CD4-positive, alpha-beta memory T cell (primary cell): Measurements from ENCODE around the gene CDK5RAP3. TPM values are rescaled to one million over a fixed set of nuclear protein-coding genes. Genes with fewer than 3 reads are reported as not detected.

Source experiments
- CTCF ChIA-PET: fragments of 350-600 bp; sonication (Branson Sonifier 250); formaldehyde crosslinking; loops from one replicate; lab custom pipeline; 2021; ENCODE audit warnings: inconsistent platforms; ENCODE audit not compliant: partially characterized antibody; lab: Charles Lee
- POLR2A ChIA-PET: fragments of 350-600 bp; sonication (Branson Sonifier 250); formaldehyde crosslinking; loops from one replicate; lab custom pipeline; 2021; ENCODE audit not compliant: partially characterized antibody; lab: Charles Lee
- DNase-seq, 5 donors: peaks; one replicate each; pipeline versions ENCODE4 v3.0.0 to v3.0.0-alpha.2; 2020 to 2022; ENCODE audit warnings: mixed read lengths in 1 of 5
- H3K27ac ChIP-seq: one replicate; pipeline ENCODE4 v1.7.0; 2013; ENCODE audit warnings: low read depth, low read length
- H3K27me3 ChIP-seq: 2 replicates; pipeline ENCODE4 v1.7.0; 2013; ENCODE audit warnings: mild to moderate bottlenecking, low read length, moderate library complexity; ENCODE audit not compliant: insufficient read depth
- H3K36me3 ChIP-seq: 2 replicates; pipeline ENCODE4 v1.7.0; 2013; ENCODE audit warnings: mild to moderate bottlenecking, low read length, moderate library complexity; ENCODE audit not compliant: insufficient read depth
- H3K4me1 ChIP-seq: 2 replicates; pipeline ENCODE4 v1.7.0; 2013; ENCODE audit warnings: mild to moderate bottlenecking, low read length, moderate library complexity; ENCODE audit not compliant: insufficient read depth
- H3K4me3 ChIP-seq, 2 donors: one replicate each; pipeline ENCODE4 v1.7.0; 2013; ENCODE audit warnings: low read length in 2 of 2, mild to moderate bottlenecking in 1 of 2
- H3K9me3 ChIP-seq, 2 donors: one replicate each; pipeline ENCODE4 v1.7.0; 2013; ENCODE audit warnings: low read length in 2 of 2, control low read depth in 1 of 2; ENCODE audit not compliant: control insufficient read depth in 1 of 2
- H3K27ac Mint-ChIP-seq, 7 donors: one replicate each; pipeline ENCODE4 v1.8.0; 2020 to 2021; ENCODE audit warnings: mixed read lengths in 7 of 7, mild to moderate bottlenecking in 6 of 7, inconsistent platforms in 3 of 7, moderate library complexity in 3 of 7
- H3K27me3 Mint-ChIP-seq, 2 donors: one replicate each; pipeline ENCODE4 v1.8.0; 2020 to 2021; ENCODE audit warnings: mixed read lengths in 2 of 2
- H3K36me3 Mint-ChIP-seq, 2 donors: one replicate each; pipeline ENCODE4 v1.8.0; 2020 to 2021; ENCODE audit warnings: mixed read lengths in 2 of 2, inconsistent platforms in 1 of 2, mild to moderate bottlenecking in 1 of 2
- H3K4me1 Mint-ChIP-seq, 4 donors: one replicate each; pipeline ENCODE4 v1.8.0; 2020 to 2021; ENCODE audit warnings: mixed read lengths in 4 of 4, mild to moderate bottlenecking in 1 of 4
- H3K4me3 Mint-ChIP-seq, 8 donors: one replicate each; pipeline ENCODE4 v1.8.0; 2020 to 2021; ENCODE audit warnings: mixed read lengths in 8 of 8, mild to moderate bottlenecking in 7 of 8, moderate library complexity in 6 of 8, inconsistent platforms in 3 of 8
- H3K9me3 Mint-ChIP-seq, 8 donors: one replicate each; pipeline ENCODE4 v1.8.0; 2020 to 2021; ENCODE audit warnings: mixed read lengths in 8 of 8, mild to moderate bottlenecking in 5 of 8, inconsistent platforms in 3 of 8, moderate library complexity in 1 of 8
- intact Hi-C: fragments of 100-400 bp; cut with micrococcal nuclease; formaldehyde crosslinking; loops from one replicate; pipeline ENCODE4 v1.15.1; 2023
- polyA plus RNA-seq, 2 donors: library from polyadenylated mRNA; unstranded; fragments of 300-500 nt; fragmentation: Illumina TruSeq; gene quantifications; one replicate each; pipeline ENCODE4 v1.2.3, GENCODE V29; 2021
- total RNA-seq, 2 experiments: library from RNA; stranded (reverse); gene quantifications; one replicate each; pipeline ENCODE4 v1.2.3, GENCODE V29; 2021

CDK5RAP3 gene
- total and polyA plus RNA-seq, 4 experiments from 2014 or later = 75.1 to 343 (median 220) TPM

DNA sequence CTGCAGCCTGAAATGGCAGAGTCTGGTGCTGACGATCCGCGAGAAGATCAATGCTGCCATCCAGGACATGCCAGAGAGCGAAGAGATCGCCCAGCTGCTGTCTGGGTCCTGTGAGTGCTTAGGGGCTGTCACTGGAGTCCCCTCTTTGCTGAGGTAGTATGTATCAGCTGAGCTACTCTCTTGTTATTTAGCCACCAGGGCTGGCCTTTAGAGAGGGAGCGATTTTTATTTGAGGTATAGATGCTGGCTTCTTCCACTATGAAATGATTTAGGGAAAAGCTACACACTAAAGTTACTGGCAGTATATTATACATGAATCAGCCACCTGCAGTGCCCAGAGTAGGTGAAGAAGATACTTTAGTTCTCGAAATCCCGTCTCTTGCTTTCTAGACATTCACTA, 2.6 kb downstream of the CDK5RAP3 start:
- CTCF ChIA-PET = interaction anchor here (1.2 to 1.7 kb wide), 2 partner anchors 27 to 28 kb away, joined by 3 to 6 read pairs; no protein-coding TSS in a partner anchor
- peaks cover 0 to 1% of the 10 kb centered on the region in 2 donors for H3K27me3 Mint-ChIP-seq
- no peaks in the 10 kb centered on the region for H3K9me3 Mint-ChIP-seq
- peaks cover 17 to 42% (median 25%) of the 10 kb centered on the region in 4 donors for H3K4me1 Mint-ChIP-seq
- POLR2A ChIA-PET = interaction anchor here (4.5 kb wide), 1 partner anchor 32 kb away, joined by 34 read pairs; the partner anchor contains the start of gene PNPO
- intact Hi-C loops = no loop called here
- H3K27ac Mint-ChIP-seq = peak overlapping the region in 2 of 7 donors; percentile 41 to 61
- peak overlapping the region in 4 of 8 donors; percentile 8 to 44 (median 22) for H3K4me3 Mint-ChIP-seq
- DNase-seq = no peak
- Histone ChIP-seq H3K27me3 (no peaks in the 10 kb centered on the region), H3K4me1 (peaks cover 28% of the 10 kb centered on the region), H3K9me3 (no peaks in the 10 kb centered on the region), H3K27ac (no peak overlapping the region), H3K4me3 (no peak overlapping the region), H3K36me3 (peaks cover 35% of the 10 kb centered on the region)
- H3K36me3 Mint-ChIP-seq = peaks cover 22 to 47% of the 10 kb centered on the region in 2 donors

DNA sequence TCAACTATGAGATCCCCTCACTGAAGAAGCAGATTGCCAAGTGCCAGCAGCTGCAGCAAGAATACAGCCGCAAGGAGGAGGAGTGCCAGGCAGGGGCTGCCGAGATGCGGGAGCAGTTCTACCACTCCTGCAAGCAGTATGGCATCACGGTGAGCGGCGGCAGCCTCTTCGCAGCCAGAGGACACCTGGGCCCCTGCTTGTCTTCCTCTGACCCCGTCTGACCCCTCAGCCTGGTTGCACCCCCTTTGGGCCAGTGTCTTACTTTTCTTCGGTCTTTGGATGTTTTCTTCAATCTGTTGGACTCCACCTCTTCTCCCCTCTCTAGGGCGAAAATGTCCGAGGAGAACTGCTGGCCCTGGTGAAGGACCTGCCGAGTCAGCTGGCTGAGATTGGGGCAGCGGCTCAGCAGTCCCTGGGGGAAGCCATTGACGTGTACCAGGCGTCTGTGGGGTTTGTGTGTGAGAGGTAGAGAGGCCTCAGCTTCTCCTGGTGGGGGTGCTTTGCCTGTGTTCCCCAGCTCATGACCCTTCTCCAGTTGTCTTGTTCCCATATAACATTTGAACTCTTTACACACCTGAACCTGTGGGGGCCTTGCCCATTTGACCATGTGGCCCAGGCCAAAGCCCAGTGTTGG, 4.4 kb downstream of the CDK5RAP3 start:
- ChIA-PET POLR2A (no interaction called here), CTCF (interaction anchor here (0.9 to 2.2 kb wide), 2 partner anchors 23 to 26 kb away, joined by 3 to 16 read pairs; no protein-coding TSS in a partner anchor)
- intact Hi-C loops = no loop called here
- no peak for DNase-seq
- Mint-ChIP-seq H3K27ac (peak overlapping the region in 3 of 7 donors; percentile 30 to 63 (median 41)), H3K36me3 (peaks cover 36 to 63% of the 10 kb centered on the region in 2 donors), H3K4me3 (no peak overlapping the region), H3K4me1 (peaks cover 10 to 35% (median 19%) of the 10 kb centered on the region in 4 donors), H3K27me3 (no peaks in the 10 kb centered on the region), H3K9me3 (no peaks in the 10 kb centered on the region)
- Histone ChIP-seq H3K4me3 (no peak overlapping the region), H3K4me1 (peaks cover 20% of the 10 kb centered on the region), H3K27me3 (no peaks in the 10 kb centered on the region), H3K36me3 (peaks cover 48% of the 10 kb centered on the region), H3K27ac (no peak overlapping the region), H3K9me3 (no peaks in the 10 kb centered on the region)

GRCh38 chr17:47975823-47976205, 4.9 kb downstream of the CDK5RAP3 start:
- peaks cover 9 to 30% (median 18%) of the 10 kb centered on the region in 4 donors for H3K4me1 Mint-ChIP-seq
- H3K4me3 ChIP-seq = no peak overlapping the region
- peaks cover 53% of the 10 kb centered on the region for H3K36me3 ChIP-seq
- peaks cover 18% of the 10 kb centered on the region for H3K4me1 ChIP-seq
- CTCF ChIA-PET = interaction anchor here (0.9 to 2.2 kb wide), 4 partner anchors 24 to 100 kb away, joined by 3 to 16 read pairs (median 5); no protein-coding TSS in a partner anchor
- H3K4me3 Mint-ChIP-seq = no peak overlapping the region
- H3K27ac Mint-ChIP-seq = peak overlapping the region in 3 of 7 donors; percentile 26 to 63 (median 41)
- H3K27me3 Mint-ChIP-seq = no peaks in the 10 kb centered on the region
- H3K36me3 Mint-ChIP-seq = peaks cover 41 to 67% of the 10 kb centered on the region in 2 donors
- POLR2A ChIA-PET = no interaction called here
- H3K27ac ChIP-seq = no peak overlapping the region
- no peak for DNase-seq
- intact Hi-C loops = no loop called here
- no peaks in the 10 kb centered on the region for H3K9me3 ChIP-seq
- no peaks in the 10 kb centered on the region for H3K9me3 Mint-ChIP-seq
- no peaks in the 10 kb centered on the region for H3K27me3 ChIP-seq

- H3K27me3 ChIP-seq = no peaks in the 10 kb centered on the region
- Mint-ChIP-seq H3K27me3 (no peaks in the 10 kb centered on the region), H3K27ac (peak overlapping the region in 2 of 7 donors; percentile 12 to 47), H3K9me3 (no peaks in the 10 kb centered on the region), H3K36me3 (peaks cover 53 to 77% of the 10 kb centered on the region in 2 donors), H3K4me3 (no peak overlapping the region), H3K4me1 (peaks cover 1 to 19% (median 10%) of the 10 kb centered on the region in 4 donors)
- no peak overlapping the region for H3K27ac ChIP-seq
- POLR2A ChIA-PET = interaction anchor here (0.7 to 0.8 kb wide), 2 partner anchors 19 to 47 kb away, joined by 3 read pairs; no protein-coding TSS in a partner anchor
- H3K4me3 ChIP-seq = no peak overlapping the region
- DNase-seq = peak in 4 of 5 donors; percentile 33 to 48 (median 40)
- CTCF ChIA-PET = interaction anchor here (0.8 to 4.1 kb wide), 13 partner anchors 8 to 128 kb away, joined by 3 to 22 read pairs (median 4); partner anchors contain the start of genes CDK5RAP3 and PNPO
- H3K9me3 ChIP-seq = no peaks in the 10 kb centered on the region
- peaks cover 63% of the 10 kb centered on the region for H3K36me3 ChIP-seq
- H3K4me1 ChIP-seq = peaks cover 11% of the 10 kb centered on the region
- intact Hi-C loops = loop anchor here (1.0 kb wide), 1 partner anchor 96 kb away; no protein-coding TSS in a partner anchor
Measured at GRCh38 chr17:47978324-47978723, 7.4 kb downstream of the CDK5RAP3 start.

- CTCF ChIA-PET = interaction anchor here (0.7 to 4.1 kb wide), 6 partner anchors 10 to 545 kb away, joined by 3 to 22 read pairs (median 4); partner anchors contain the start of gene CDK5RAP3
- H3K27me3 Mint-ChIP-seq = no peaks in the 10 kb centered on the region
- Histone ChIP-seq H3K9me3 (no peaks in the 10 kb centered on the region), H3K27me3 (no peaks in the 10 kb centered on the region), H3K4me3 (no peak overlapping the region), H3K36me3 (peaks cover 50% of the 10 kb centered on the region), H3K4me1 (peaks cover 11% of the 10 kb centered on the region), H3K27ac (no peak overlapping the region)
- intact Hi-C loops = no loop called here
- H3K36me3 Mint-ChIP-seq = peaks cover 46 to 71% of the 10 kb centered on the region in 2 donors
- no peak overlapping the region for H3K4me3 Mint-ChIP-seq
- DNase-seq = no peak
- peak overlapping the region in 4 of 7 donors; percentile 23 to 76 (median 62) for H3K27ac Mint-ChIP-seq
- H3K4me1 Mint-ChIP-seq = peaks cover 0 to 19% (median 6%) of the 10 kb centered on the region in 4 donors
- no peaks in the 10 kb centered on the region for H3K9me3 Mint-ChIP-seq
- POLR2A ChIA-PET = no interaction called here
Measured at GRCh38 chr17:47980541-47980940, 9.6 kb downstream of the CDK5RAP3 start.

- Mint-ChIP-seq H3K4me3 (peak overlapping the region in 2 of 8 donors; percentile 26 to 44), H3K27ac (peak overlapping the region in 2 of 7 donors; percentile 4 to 63), H3K4me1 (peaks cover 0 to 19% (median 6%) of the 10 kb centered on the region in 4 donors), H3K27me3 (no peaks in the 10 kb centered on the region), H3K9me3 (no peaks in the 10 kb centered on the region), H3K36me3 (peaks cover 40 to 65% of the 10 kb centered on the region in 2 donors)
- Histone ChIP-seq H3K9me3 (no peaks in the 10 kb centered on the region), H3K4me1 (peaks cover 11% of the 10 kb centered on the region), H3K4me3 (no peak overlapping the region), H3K27ac (no peak overlapping the region), H3K36me3 (peaks cover 40% of the 10 kb centered on the region), H3K27me3 (no peaks in the 10 kb centered on the region)
- DNase-seq = peak in 1 of 5 donors; percentile 9
- POLR2A ChIA-PET = no interaction called here
- CTCF ChIA-PET = interaction anchor here (1.0 to 4.1 kb wide), 4 partner anchors 11 to 93 kb away, joined by 3 to 22 read pairs (median 9); partner anchors contain the start of gene CDK5RAP3
- intact Hi-C loops = no loop called here
Measured at GRCh38 chr17:47981462-47981861, 10.5 kb downstream of the CDK5RAP3 start.

DNA sequence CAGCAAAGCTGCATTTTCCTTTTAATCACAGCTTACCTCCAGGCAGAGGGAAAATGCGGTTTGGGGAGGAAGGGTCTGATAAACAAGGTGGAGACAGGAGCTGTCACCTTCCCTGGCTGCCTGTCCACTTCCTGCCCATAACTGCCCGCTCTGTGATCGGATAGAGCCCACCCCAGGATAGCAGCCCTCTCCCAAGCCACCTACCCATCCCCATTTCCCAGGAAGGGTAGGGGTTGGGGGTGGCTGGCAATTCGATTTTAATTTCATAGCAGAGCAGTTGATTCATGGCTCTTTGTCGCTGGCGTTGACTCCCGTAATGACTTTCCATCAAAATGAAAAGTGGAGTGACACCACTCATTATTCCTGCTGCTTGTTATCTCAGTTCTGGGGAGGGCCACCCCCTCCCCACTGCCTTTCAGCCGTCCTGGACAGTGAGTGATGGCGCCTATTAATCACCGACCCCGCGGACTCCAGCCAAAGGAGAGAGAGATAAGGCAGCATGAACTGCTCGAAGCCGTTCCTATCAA, 11.2 kb downstream of the CDK5RAP3 start:
- Mint-ChIP-seq H3K27ac (peak overlapping the region in 2 of 7 donors; percentile 29 to 63), H3K36me3 (peaks cover 37 to 59% of the 10 kb centered on the region in 2 donors), H3K27me3 (no peaks in the 10 kb centered on the region), H3K4me1 (peaks cover 0 to 19% (median 6%) of the 10 kb centered on the region in 4 donors), H3K9me3 (no peaks in the 10 kb centered on the region), H3K4me3 (no peak overlapping the region)
- no peak for DNase-seq
- H3K27me3 ChIP-seq = no peaks in the 10 kb centered on the region
- H3K27ac ChIP-seq = no peak overlapping the region
- H3K36me3 ChIP-seq = peaks cover 37% of the 10 kb centered on the region
- H3K4me1 ChIP-seq = peaks cover 11% of the 10 kb centered on the region
- ChIA-PET POLR2A (interaction anchor here (1.3 kb wide), 1 partner anchor 11 kb away, joined by 3 read pairs; the partner anchor contains the start of gene CDK5RAP3), CTCF (no interaction called here)
- intact Hi-C loops = no loop called here
- no peak overlapping the region for H3K4me3 ChIP-seq
- no peaks in the 10 kb centered on the region for H3K9me3 ChIP-seq
